ENCODE measurements around the gene RAB6D.
"Not testable (repeated sequence)": the region's sequence is repeated elsewhere in the genome, so short reads cannot be mapped to it uniquely, and the experiment has no call there.

DNA sequence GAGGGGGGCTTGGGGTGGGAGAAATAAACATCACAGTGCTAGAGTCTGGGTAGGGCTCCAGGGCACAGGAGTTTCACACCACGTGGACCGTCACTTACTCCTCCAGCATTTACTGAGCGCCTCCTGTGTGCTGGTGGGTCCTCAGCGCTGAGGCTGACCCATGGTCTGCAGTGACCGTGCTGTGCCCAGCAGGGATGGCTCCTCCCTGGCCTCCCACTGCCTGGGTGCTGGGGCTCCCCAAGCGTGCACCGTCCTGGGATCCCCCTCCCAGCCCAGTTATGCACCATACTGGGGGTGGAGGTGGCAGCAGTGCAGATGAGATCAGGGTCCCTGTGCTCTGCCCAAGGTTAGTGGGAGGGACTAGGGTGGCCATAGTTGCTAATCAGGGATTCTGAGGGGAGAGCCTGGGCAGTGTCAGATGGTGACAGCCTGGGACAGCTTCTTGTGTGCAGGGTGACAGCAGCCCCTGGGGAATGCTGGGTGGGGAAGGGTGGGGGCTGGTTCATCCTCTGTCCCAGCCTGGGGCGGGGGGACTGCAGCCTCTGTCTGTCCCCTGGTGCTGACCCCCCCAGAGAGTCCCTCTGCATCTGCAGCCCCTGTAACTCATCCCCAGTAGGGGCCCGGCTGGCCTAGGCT lies 26.6 kb upstream of the RAB6D start:
- TF ChIP-seq, protein P1, sequence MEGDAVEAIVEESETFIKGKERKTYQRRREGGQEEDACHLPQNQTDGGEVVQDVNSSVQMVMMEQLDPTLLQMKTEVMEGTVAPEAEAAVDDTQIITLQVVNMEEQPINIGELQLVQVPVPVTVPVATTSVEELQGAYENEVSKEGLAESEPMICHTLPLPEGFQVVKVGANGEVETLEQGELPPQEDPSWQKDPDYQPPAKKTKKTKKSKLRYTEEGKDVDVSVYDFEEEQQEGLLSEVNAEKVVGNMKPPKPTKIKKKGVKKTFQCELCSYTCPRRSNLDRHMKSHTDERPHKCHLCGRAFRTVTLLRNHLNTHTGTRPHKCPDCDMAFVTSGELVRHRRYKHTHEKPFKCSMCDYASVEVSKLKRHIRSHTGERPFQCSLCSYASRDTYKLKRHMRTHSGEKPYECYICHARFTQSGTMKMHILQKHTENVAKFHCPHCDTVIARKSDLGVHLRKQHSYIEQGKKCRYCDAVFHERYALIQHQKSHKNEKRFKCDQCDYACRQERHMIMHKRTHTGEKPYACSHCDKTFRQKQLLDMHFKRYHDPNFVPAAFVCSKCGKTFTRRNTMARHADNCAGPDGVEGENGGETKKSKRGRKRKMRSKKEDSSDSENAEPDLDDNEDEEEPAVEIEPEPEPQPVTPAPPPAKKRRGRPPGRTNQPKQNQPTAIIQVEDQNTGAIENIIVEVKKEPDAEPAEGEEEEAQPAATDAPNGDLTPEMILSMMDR (IDR thresholded peaks at IDR 0.05; ENCODE audit: extremely low read depth in 1 of 2, insufficient read depth in 1 of 2, low read depth in 1 of 2, low read length in 2 of 2): not testable (repeated sequence)
- TF ChIP-seq POLR2A (IDR thresholded peaks at IDR 0.05; ENCODE audit: low read depth, low read length); MYC (IDR thresholded peaks at IDR 0.05; ENCODE audit: low read depth, low read length); GATA2 (IDR thresholded peaks at IDR 0.05; ENCODE audit: insufficient read depth, insufficient read length, low read depth, low read length); POLR2AphosphoS5 (IDR thresholded peaks at IDR 0.05; ENCODE audit: insufficient read depth, low read depth, low read length); FOS (IDR thresholded peaks at IDR 0.05; ENCODE audit: borderline replicate concordance, insufficient read depth, low read length); JUN (IDR thresholded peaks at IDR 0.05; ENCODE audit: borderline replicate concordance, insufficient read depth, insufficient read length, low read depth): not testable (repeated sequence)
- TF ChIP-seq, protein P2, sequence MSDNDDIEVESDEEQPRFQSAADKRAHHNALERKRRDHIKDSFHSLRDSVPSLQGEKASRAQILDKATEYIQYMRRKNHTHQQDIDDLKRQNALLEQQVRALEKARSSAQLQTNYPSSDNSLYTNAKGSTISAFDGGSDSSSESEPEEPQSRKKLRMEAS (IDR thresholded peaks at IDR 0.05; ENCODE audit: insufficient read depth, insufficient read length): not testable (repeated sequence)
